UCSD-AML1 (cell line): ENCODE results near the gene GPT2.
A peak's percentile ranks its signal among the peaks of the same experiment; 100 is the strongest.

Experiments used
- DNase-seq: peaks from one replicate; lab custom pipeline; 2025; ENCODE audit not compliant: unreplicated experiment; lab: John Stamatoyannopoulos, UW

The GPT2 gene

DNA sequence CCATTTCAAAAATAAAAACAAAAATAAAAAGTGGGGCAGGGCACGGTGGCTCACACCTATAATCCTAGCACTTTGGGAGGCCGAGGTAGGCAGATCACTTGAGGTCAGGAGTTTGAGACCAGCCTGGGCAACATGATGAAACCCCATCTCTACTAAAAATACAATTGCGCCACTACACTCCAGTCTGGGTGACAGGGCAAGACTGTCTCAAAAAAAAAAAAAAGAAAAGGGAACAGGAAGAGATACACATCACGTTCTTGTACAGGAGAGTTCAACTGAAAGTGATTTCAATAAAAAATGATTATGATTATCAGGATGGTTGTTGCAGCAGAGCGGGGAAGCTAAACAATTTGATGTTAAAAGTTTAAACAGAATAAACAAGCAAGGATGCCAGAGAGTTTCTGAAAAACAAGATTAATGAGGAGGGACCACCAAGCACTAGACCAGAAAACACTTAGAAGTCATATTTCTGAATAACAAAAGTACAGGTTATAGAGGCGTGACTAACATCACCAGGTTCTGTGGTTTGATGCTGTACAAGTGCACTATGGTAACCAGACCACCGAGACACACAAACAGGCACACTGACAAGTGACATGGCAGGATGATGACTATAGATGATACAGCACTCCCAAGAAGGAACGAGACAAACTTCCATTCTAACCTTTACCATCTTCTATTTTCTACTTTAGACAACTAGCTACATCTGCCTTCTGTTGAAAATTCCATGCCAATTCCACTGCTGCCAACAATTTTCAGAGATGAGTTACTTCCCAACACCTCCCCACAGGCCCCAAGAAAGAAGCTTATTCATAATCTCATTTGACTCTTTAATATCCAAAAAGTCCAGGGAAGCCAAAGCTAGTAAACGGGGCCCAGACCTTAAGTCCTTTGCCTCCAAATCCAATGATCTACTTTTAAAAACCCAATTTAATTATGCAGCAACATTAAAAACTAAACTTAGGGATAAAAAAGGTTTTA lies 77.5 kb downstream of the GPT2 start:
- no peak for DNase-seq

GRCh38 chr16:46962629-46963028 lies 78.5 kb downstream of the GPT2 start:
- no peak for DNase-seq

DNA sequence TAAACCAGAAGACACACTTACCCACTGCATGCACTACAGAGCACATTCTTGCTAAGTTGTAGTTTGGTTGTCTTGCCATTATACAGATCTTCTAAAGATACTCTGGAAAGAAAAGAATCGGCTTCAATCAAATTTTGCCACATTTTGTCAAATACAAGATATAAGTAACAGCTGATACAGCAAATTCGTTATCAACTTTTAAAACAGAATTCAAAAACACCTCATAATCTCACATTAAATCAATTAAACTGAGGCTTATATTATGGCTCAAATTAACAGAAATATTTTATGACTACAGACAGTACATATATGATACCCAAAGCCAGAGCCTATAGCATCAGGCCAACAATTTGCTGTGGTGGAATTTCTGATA lies 83.9 kb downstream of the GPT2 start:
- no peak for DNase-seq

DNA sequence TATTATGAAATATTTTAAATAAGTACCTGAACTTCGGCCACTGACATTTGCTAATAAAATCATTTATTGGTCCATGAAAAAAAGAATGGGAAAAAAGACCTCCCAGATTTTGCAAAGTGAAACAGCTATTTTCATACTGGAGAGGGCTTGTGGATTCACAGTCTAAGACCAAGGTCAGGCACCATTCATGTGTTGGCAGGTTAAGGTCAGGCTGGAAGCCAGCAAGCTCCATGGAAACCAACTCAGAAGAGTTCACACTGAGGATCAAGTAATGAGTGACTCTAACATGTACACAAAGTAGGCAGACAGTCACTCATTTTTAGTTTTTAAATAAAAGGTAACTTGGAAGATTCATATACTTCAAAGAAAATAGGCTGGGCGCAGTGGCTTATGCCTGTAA lies 85.9 kb downstream of the GPT2 start:
- DNase-seq, result no peak

GRCh38 chr16:46971271-46971670 lies 87.1 kb downstream of the GPT2 start:
- DNase-seq, result no peak

DNA sequence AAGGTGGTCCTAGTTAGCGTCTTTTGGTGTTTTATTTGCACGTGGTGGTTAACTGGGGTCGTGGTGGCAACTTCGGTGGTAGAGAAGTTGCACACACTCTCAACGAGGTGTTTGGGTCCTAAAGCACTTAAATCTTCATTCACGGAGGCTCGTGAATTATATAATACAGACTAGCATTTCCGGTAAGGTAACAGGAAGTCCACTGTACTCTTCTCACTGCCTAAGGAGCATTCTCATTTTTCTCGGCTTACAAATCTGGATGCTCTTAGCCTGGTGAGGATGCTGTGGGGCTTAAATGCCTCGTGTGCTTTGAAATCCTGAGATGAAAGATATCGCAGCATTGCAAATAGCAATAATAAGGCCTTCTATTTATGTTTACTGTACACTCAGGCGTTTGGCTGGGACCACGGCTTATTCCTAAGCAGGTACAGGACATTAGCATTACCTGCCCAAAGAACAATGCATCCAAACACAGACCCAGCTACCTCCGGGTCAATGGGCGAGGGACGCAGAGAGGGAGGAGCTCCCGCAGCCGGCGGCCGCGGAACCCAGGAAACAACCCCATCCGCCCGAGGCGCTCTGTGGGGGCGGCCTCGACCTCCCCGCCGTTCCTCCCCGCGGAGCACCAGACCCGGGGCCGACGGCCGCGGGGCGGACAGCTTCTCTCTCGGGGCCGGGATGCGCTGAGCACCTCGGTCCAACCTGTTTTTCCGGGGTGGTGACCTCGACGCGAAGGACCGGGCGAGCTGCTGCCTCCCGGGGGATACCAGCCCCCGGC lies 88.5 kb downstream of the GPT2 start:
- peak; percentile 55 for DNase-seq

DNA sequence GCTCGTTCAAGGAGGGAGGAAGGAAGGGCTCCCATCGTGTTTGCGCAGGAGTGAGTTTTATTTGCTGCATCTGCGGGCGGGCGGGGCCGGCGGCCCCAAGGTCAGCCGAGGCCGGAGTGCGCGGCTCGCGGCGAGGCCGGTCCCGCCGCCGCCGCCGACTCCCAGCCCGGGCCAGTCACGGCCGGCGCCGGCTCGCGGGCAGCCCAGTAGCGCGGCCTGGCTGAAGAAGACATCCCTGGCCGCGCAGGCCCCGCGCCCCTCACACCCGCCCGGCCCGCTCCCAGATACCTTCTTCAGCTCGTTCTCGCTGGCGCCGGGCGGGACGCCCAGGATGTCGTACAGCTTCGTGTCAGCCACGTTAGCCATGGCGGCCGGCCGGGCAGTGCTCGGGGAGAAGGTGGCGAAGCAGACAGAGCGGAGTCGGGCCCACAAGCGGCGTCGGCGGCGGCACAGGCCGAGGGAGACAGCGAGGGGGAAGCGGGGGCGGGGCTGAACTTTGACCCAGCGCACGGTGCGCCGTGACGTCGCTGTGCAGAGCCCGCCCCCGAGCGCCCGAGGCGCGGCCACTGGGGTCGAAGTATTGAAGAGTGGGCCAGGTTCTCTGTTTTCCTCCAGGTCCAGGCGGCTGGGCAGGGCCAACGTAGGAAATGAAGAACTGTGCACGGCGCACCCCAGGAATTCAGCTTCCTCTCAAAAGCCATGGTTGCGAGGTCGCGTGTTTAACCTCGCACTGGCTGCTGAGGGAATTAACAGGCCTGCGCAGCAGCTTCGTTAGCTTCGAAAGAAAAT lies 89.2 kb downstream of the GPT2 start, which contains the start of gene DNAJA2:
Gene DNAJA2, minus strand, starts transcription at position 468 of the 789 bp plus-strand sequence. Its CDS starts 102 bp downstream, at position 366.
- DNase-seq, result peak; percentile 92

DNA sequence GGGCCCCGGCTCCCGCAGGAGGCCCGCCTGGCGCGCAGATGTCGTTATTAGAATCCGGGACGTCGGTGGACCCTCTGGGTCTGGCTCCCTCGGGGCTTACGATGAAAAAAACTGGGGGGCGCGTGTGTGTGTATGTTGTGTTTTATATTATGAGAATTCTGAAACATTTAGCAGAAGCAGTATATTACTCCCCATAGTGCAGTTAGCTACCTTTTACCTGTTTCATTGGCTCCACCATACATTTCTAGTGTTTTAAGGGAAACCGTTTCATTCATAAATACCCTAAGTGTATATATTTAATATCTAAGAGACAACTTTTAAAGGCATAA lies 89.8 kb downstream of the GPT2 start:
- DNase-seq, result no peak

GRCh38 chr16:46974352-46974751 lies 90.2 kb downstream of the GPT2 start:
- no peak for DNase-seq

DNA sequence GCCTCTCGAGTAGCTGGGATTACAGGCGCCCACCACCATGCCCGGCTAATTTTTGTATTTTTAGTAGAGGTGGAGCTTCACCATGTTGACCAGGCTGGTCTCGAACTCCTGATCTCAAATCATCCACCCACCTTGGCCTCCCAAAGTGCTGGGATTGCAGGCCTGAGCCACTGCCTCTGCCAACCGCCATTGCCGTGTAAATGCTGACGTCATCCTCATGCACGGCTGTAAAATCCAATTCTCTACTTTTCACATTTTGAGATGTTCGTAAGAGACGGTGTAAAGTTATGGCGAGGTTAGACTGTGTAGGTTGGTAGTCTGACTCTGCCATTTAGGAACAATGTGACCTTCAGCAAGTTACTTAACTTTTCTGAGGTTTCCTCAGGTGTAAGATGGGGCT lies 91.0 kb downstream of the GPT2 start:
- no peak for DNase-seq

DNA sequence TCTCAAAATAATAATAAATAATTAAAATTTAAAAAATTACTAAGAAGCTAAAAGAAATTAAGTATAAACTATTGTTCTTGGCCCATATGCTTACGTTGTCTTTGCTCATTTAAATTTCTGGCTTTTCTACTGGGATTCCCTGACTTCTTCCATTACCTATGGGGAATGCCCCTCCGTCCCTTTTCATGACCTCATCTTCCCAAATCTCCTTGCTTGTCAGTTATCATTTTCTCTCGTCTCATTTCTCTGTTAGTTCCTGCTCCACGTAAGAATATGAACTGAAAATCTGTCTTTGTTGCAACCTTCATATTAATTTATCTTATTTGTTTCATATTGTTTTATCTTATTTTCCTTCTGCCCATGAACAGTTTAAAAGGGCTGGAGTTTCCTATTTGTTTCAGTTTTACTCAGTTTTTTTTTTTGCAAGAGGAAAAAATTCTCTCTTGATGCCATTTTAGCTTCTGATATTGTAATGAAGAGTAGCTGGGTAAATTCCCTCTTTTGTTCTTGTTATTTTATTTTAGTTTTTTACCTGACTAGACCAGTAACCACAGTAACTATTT lies 91.8 kb downstream of the GPT2 start:
- no peak for DNase-seq

DNA sequence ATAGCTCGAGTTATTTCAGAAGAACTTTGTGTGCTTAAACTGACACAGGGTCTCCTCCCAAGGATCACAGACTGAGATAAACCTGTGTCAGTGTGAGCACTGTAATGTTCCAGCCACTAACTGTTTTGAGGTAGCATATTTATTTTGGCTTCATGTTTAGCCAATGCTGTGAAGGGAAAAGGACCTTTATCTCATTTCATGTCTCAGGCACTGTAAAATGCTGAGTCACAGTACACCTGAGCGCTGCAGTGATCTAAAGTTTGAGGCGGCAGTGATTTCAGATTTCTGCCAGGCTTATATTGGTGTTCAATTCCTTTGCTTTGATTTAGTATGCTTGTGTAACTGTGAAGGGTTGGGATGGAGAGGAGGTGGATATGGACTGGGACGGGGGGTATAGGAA lies 92.4 kb downstream of the GPT2 start:
- no peak for DNase-seq
